Sigmoid colon (tissue), 4 donors: ENCODE results near the gene DIPK1B.

Experiments
- EP300 ChIP-seq, 4 donors: sonication (generic); formaldehyde crosslinking; IDR thresholded peaks; one replicate each; pipeline ENCODE4 v1.6.1; 2017; ENCODE audit warnings: antibody characterized with exemption in 4 of 4
- POLR2A ChIP-seq, 2 donors: fragments of 450-650 bp; IDR thresholded peaks; one replicate each; pipeline ENCODE4 v1.6.1; 2016; ENCODE audit warnings: antibody characterized with exemption in 2 of 2, mild to moderate bottlenecking in 2 of 2, moderate library complexity in 2 of 2
- TF ChIP-seq, protein P1 (sequence below), 4 experiments: fragments of 450-650 bp in 3 of 4; fragments of 200-600 bp in 1 of 4; IDR thresholded peaks; one replicate each; pipeline ENCODE4 v1.5.1; 2016 to 2019; ENCODE audit warnings: antibody characterized with exemption in 4 of 4, mild to moderate bottlenecking in 3 of 4, moderate library complexity in 2 of 4

DNA sequence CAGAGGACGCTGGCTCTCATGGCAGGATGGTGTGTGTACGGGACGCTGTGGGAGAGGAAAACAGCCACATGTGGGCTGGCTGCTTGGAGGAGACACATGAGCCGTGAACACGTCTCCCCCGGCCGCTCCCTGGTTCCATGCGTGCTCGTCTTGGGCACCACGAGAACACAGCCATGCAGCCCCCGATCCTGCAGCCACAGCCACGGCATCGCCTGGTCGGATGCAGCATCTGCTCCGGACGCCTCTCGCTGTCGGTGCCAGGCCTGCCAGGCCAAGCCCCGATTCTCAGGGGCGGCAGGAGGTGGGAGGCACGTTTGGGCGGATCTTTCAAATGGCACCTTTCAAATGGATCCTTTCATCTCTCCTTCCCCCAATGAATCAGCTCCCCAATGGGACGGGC lies 27.1 kb downstream of the DIPK1B start:
- TF ChIP-seq, protein P1, sequence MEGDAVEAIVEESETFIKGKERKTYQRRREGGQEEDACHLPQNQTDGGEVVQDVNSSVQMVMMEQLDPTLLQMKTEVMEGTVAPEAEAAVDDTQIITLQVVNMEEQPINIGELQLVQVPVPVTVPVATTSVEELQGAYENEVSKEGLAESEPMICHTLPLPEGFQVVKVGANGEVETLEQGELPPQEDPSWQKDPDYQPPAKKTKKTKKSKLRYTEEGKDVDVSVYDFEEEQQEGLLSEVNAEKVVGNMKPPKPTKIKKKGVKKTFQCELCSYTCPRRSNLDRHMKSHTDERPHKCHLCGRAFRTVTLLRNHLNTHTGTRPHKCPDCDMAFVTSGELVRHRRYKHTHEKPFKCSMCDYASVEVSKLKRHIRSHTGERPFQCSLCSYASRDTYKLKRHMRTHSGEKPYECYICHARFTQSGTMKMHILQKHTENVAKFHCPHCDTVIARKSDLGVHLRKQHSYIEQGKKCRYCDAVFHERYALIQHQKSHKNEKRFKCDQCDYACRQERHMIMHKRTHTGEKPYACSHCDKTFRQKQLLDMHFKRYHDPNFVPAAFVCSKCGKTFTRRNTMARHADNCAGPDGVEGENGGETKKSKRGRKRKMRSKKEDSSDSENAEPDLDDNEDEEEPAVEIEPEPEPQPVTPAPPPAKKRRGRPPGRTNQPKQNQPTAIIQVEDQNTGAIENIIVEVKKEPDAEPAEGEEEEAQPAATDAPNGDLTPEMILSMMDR (IDR thresholded peaks at IDR 0.05) = no peak
- TF ChIP-seq POLR2A (IDR thresholded peaks at IDR 0.05) = no peak
- TF ChIP-seq EP300 (IDR thresholded peaks at IDR 0.05) = no peak
